ENCODE data around the gene COL6A2.

DNA sequence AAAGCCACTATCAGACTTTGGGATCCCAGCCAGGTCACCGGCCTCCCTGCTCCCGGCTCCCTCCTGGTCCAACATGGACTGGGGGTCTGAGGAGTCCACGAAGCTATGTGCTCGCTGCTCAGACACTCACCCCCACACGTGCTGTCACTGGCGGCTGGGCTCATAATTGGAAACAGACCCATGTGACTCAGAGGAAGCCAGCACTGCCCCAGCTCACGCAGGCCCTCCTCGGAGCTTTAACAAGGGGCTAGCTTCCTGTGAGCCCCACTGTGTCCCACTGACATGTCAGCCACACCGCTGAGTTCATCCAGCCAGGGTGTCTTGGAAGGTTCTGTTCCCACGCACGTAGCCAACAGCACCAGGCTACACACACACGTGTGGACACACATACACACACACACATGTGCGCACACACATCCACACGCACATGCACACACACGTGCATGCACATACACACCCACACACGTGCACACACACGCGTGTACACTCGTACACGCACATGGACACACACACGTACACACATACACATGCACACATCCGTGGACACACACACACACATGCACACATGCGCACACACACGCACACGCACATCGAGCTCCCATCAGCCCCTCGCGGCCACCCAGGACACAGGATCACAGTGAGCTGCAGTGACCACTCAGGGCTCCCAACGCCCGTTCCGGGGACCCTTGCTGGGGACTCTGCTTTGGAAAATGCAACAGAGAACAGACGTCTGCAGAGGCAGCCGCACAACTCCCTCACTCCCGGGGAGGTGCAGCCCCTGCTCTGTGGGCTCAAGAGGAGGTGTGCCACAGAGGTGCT, 18.4 kb upstream of the COL6A2 start:
- TF ChIP-seq EZH2 (IDR thresholded peaks at IDR 0.05), result no peak
- TF ChIP-seq CTCF (IDR thresholded peaks at IDR 0.05), result no peak

Data from neural progenitor cell (in vitro differentiated cells).